Middle frontal gyrus (tissue), 1 donor: Measurements from ENCODE around the gene GPR141.

Experiments used
- DNase-seq: peaks from one replicate; pipeline ENCODE4 v3.0.0-alpha.2; 2015; ENCODE audit warnings: low spot score; ENCODE audit errors: extremely low spot score

GPR141 gene

GRCh38 chr7:37732253-37732652, 48.7 kb downstream of the GPR141 start:
- no peak for DNase-seq

DNA sequence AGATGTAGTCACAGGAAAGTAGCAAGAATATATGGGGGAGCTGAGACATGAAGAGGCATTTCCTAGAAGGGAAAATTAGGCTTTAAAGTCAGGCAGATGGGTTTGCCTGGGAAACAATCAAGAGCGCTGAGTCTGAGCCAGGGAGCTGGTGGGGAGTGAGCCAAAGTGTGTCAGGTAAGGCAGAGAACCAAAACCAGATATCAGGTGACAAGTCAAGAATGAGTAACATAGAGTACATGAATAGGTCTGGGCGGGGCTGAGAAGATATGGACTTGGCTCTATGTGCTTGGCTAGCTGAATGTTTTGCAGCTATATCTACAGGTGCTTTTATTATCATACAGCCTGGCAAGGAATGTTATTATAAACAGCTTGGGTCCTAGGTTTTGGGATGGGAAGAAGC, 49.3 kb downstream of the GPR141 start:
- DNase-seq: no peak

DNA sequence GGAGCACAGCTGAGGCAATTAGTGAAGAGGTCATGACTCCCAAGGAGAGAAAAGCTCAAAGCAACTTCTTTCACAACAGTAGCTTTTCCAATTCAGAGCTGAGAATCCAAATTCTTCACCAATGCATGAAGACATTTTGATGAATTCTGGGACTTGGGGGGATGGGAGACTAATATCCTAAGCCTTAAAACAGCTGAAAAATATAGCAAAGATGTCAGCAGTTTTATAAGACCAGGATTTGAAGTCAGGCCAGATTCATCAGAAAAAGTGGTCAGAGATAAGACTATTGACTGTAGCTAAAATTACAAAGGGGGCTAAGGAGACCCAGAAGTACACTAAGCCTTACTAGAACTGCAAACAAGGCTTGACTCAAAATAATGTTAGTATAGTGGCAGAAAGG, 51.6 kb downstream of the GPR141 start:
- no peak for DNase-seq

DNA sequence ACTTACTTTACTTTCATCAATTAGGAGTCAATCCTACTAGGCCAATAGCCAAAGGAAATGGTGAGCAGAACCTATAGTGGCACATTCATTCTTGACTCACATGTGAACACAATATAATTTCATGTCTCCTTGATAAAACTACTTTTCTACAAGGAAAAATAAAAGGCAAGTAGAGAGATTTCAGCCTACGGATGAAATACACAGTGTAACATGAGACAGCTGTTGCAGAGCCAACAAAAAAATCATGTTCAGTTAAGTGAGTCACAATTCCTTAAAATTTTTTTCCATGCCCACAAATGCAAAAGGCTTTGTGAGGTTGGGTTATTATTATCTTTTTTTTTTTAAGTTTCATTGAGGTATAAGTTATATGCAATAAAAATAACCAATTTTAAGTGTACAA, 54.8 kb downstream of the GPR141 start:
- peak; percentile 8 for DNase-seq

- no peak for DNase-seq
Measured at GRCh38 chr7:37740398-37740797, 56.8 kb downstream of the GPR141 start.

DNA sequence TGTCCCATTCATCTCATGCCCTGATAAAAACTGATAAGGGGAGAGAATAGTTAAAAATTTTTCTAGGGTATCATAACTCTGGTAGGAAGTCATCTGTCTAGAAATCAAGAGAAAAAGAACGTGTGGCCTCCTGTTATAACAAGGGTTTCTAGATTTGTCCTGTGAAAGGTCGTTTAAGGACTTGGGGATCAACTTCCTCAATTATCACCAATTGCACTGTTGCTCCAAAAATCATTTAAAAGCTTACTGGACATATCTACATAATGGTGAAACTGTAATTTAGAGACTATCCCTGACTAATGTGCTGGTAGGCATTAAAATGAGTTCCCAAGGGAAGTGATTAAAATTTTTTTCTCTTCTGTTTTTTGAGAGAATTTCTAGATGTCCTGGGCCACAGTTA, 58.2 kb downstream of the GPR141 start:
- DNase-seq: no peak

DNA sequence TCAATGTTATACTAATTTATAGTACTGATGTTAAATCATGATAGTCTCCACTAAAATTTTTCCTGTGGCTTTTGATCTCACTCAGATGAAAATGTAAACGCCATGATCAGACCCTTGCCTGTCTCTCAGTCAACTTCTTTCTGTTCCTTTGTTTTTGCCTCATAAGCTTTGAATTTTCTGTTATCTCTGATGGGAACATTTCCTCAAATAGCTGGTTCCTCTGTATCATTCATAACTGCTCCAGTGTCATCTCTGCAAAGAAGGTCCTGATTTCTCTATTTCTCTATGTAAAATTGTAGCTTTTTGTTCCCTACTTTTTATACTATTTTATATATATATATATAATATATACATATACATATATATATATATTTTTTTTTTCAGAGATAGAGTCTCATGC, 67.5 kb downstream of the GPR141 start:
- DNase-seq: no peak

- DNase-seq: no peak
Measured at GRCh38 chr7:37753398-37754050, 70.0 kb downstream of the GPR141 start.

GRCh38 chr7:37756797-37757551, 73.4 kb downstream of the GPR141 start:
- no peak for DNase-seq

GRCh38 chr7:37757563-37757962, 74.0 kb downstream of the GPR141 start:
- DNase-seq: no peak

GRCh38 chr7:37758501-37759045, 75.0 kb downstream of the GPR141 start:
- DNase-seq: no peak

DNA sequence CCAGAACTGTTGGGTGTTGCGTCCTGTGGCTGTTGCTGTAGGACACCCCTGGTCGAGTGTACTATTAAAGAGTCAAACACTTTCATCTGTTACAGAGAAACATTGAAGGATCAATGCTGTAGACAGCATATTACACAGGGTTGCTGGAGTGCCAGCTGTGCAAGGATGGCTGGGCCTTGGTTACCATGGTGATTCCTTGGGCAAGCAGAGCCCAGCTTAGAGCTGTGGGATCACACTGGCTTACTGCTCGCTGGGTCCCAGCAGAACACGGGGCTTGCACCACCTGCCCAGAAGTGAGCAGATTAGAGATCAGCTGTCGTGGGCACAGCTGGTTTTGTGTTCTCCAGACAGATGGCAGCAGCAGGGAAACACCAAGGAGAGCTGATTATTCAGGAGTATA, 76.0 kb downstream of the GPR141 start:
- no peak for DNase-seq

DNA sequence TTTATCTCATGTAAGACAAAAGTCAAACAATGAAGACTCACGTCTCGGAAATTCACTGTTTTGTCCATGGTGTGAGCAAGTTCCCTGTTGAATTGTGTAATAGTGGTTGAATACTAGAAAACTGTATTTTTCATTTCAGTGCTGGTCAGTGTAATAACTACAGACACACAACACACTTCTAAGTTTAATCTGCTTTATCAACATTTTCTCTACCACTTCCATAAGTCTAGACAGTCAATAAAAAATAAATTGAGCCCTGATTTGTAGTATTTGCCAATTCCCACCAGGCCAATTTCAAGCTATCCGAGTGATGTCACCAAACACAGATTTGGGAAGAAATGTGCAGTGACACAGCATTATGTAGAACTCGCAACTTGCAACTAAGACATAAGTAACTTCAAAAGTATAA, 81.9 kb downstream of the GPR141 start:
- no peak for DNase-seq

DNA sequence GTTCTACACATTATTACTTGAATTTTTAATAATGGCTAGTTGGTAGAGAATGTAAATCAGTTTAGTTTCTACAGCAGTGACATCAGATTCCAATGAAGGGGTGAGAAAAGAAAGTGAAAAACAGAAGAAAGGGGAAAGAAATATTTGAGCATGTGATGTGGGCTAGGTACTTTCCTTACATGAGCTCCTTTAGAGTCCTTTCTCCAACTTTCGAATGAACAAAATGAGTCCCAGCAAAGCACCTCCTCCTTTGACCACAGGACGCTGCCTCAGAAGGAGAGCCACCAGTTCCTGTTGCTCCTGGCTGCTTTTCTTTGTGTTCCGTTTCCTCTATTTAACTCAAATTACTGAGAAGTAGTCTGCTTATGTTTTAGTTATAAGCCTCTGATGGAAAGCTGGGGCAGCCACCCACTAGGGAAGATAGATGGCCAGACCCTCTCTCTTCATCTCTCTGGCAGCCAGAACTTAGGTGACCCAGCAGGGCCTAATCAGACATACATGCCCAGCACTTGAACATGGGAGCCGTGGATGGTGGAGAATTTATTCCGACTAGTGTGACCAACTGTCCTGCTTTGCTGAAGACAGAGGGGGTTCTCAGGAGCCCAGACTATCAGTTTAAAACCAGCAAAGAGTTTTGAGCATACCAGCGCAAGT, 82.4 kb downstream of the GPR141 start:
- no peak for DNase-seq

- DNase-seq: no peak
Measured at GRCh38 chr7:37768611-37769010, 85.0 kb downstream of the GPR141 start.

GRCh38 chr7:37769291-37769690, 85.7 kb downstream of the GPR141 start:
- DNase-seq: no peak

DNA sequence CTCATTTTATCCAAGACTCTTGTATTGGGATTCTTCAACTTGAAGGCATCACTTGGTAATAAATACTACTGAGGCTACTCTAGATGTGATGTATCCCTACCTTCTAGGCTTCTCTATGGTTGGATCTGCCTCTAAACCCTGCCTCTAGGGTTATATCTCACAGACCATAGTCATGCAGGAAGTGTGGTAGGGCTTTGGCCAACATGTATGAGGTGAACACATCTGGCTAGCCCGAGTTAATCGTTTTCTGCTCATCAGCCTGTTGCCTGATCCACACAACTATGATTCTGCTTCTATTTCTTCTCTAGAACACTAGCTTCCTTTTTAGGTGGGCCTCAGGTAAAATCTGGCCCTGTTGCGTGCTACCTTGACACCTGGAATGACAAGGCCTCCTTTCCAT, 86.2 kb downstream of the GPR141 start:
- DNase-seq: no peak

DNA sequence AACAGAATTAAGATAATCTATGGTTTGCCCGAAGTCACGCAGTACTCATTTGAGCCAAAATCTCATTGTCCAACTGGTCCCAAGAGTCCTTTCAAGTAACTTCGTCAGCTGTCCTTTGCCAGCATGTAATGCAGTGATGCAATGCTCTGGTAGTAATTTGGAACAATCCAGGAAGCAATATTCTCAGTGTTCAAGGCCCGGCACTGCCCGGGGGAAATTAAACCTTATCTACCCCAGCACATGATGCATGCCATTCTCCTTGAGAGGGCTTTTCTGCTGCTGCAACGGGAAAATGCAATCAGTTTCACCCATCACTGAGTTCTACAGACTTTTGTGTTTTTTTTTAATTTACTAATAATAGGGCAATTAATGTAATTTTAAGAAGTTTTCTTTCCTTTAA, 87.3 kb downstream of the GPR141 start:
- no peak for DNase-seq

DNA sequence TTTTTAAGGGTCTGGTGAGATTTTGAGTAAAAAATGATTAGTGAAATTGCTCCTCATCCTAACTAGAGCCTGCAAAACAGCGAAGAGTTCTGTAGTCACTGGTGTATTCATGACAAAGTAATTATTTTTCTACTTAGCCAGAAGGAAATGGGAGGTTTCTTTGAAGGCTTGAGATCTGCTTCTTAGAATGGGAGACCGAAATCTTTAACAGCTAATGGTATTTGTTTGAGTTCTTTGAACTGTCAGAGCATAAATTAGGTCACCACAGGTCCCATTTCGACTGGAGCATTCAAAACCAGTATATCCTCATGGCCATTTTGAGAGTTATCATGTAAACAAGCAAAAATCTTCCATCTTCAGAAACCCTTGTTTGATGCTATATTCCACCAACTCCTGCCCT, 87.8 kb downstream of the GPR141 start:
- no peak for DNase-seq

GRCh38 chr7:37771801-37772200, 88.2 kb downstream of the GPR141 start:
- no peak for DNase-seq

DNA sequence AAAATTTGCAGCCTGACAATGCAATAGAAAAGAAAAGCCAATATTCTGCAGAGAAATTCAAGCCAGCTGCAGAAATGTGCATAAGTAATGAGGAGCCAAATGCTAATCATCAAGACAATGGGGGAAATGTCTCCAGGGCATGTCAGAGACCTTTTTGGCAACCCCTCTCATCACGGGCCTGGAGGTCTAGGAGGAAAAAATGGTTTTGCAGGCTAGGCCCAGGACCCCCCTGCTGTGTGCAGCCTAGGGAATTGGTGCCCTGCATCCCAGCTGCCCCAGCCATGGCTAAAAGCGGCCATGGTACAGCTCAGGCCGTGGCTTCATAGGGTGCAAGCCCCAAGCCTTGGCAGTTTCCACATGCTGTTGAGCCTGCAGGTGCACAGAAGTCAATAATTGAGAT, 92.4 kb downstream of the GPR141 start:
- no peak for DNase-seq

GRCh38 chr7:37781156-37781555, 97.6 kb downstream of the GPR141 start:
- no peak for DNase-seq
